Skin of body (tissue), 2 donors: Measurements from ENCODE around the gene CAPN2. TPM values are rescaled to one million over a fixed set of nuclear protein-coding genes. Genes with fewer than 3 reads are reported as not detected.
"Not testable (repeated sequence)": the region's sequence is repeated elsewhere in the genome, so short reads cannot be mapped to it uniquely, and the experiment has no call there.

Experiments used
- DNase-seq: peaks from one replicate; lab custom pipeline; 2025; lab: John Stamatoyannopoulos, UW
- total RNA-seq: library from RNA; depleted of rRNA; stranded (reverse); fragments of >200 nt; gene quantifications from one replicate; pipeline ENCODE4 v1.2.3, GENCODE V29; 2014

Gene CAPN2
- total RNA-seq, 1 donor from 2014 or later = 81.8 TPM

DNA sequence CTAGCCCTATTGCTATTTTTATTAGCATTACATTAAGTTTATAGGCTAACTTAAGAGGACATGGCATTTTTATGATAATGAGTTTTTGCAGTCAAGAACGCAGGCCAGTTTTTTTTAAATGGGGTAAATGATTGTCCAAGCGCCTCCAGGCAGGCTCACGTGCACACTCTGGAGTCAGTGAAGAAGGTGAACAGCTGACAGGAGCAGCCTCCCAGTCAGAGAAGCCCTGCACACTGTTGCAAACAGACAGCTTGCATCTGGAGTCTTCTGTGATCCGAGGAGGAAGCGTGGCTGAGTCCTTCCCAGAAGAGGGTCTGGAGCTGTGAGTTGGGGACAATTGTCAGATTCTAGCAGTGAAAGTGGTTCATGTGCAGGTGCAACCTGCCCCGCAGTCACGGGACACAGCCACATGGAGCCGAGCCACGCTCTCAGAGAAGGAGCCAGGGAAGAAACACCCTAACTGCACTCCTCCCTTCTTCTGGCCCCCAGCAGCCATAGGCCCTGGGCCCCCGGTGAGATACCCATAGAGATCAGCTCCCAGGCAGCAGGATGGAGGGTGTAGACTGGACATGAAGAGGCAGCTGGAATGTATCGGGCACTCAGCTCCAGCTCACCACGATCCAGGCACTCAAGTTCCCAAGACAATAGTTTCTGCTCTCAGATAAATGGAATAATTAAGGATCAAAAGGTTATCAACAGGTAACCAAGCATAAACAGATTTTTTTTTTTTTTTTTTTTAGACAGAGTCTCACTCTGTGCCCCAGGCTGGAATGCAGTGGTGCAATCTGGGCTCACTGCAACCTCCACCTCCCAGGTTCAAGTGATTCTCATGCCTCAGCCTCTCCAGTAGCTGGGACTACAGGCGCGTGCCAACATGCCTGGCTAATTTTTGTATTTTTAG lies 26.4 kb downstream of the CAPN2 start:
- DNase-seq = no peak

GRCh38 chr1:223739366-223740037 lies 27.2 kb downstream of the CAPN2 start:
- peak; percentile 57 for DNase-seq

DNA sequence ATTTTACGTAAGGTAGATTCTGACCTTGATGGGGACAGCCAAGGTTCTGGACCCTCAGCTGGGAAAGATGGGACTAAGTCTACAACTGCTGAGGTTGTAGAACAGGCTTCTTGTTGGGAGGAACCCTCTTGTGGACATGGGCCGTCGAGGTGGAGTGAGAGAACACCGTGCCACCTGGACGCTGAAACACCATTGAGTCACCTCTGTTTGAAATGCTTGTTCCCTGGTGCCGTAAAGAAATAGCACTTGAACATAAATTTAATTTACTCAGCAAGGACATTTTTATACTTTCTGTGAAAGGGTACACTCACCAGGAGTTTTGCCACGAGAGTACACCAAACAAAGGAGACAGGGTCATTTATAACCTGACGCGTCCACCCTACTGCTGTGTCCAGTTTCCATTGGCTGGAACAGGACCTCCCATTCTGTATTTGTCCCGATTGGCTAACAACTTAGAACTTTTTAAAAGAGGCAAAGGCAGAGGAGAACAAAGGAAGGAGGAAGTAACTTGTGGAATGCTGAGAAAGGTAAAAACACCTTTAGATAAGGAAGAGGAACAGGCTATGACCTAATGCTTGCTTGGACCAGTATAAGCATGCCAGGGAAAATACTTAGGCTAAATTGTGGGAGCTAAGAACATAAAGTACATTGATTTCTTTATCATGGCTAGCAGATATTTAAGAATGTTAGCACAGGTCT lies 27.8 kb downstream of the CAPN2 start:
- not testable (repeated sequence) for DNase-seq

GRCh38 chr1:223741861-223742260 lies 29.5 kb downstream of the CAPN2 start:
- no peak for DNase-seq

DNA sequence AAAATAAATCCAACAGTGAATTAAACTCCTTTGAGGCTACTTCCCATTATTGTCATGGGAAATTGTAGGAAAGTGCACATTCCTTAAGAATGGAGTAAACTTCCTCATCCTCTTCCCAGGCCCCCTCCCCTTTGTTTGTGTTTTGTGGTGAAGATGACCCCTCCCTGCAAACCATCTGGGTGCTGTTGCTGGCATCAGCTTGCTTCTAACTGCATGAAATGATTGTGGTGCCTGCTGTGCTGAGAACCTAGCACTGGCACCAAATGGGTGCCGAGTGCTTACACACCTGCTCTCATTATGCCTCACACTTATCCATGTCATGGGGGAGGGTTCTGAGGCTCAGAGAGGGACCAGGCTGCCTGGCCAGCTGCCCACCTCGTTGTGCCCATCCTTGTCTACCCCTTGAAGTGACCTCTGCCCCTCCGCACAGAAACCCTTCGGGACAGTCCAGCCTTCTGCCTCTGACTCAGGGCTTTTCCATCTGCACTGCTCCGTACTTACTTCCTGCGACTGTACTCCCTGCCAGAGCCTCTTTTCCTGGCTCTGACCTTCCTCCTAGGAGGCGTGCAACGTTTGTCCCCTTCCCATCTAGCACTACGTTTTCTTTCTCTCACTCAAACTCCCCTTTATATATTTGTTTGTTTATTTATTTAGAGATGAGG lies 30.6 kb downstream of the CAPN2 start:
- DNase-seq = no peak

DNA sequence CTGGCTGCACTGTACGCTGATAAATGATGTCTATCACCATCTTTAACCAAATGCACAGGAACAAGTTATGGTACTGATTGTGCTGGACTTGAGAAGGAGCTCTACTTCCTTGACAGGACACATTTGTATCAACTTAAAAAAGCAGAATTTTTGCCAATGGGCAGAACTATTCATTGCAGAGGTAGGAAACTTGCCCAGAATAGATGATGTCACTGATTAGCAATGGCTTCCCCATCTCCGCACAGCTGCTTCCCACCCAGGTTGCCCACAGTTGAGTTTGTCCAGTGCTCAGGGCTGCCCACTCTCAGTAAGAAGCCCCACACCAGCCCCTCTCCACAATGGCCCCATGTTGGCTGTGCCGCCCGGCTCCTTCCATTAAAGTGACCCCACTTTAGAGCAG lies 33.4 kb downstream of the CAPN2 start:
- no peak for DNase-seq

- DNase-seq = no peak
Observed at GRCh38 chr1:223747838-223748335, 35.5 kb downstream of the CAPN2 start.

GRCh38 chr1:223748405-223748772 lies 36.0 kb downstream of the CAPN2 start:
- no peak for DNase-seq

DNA sequence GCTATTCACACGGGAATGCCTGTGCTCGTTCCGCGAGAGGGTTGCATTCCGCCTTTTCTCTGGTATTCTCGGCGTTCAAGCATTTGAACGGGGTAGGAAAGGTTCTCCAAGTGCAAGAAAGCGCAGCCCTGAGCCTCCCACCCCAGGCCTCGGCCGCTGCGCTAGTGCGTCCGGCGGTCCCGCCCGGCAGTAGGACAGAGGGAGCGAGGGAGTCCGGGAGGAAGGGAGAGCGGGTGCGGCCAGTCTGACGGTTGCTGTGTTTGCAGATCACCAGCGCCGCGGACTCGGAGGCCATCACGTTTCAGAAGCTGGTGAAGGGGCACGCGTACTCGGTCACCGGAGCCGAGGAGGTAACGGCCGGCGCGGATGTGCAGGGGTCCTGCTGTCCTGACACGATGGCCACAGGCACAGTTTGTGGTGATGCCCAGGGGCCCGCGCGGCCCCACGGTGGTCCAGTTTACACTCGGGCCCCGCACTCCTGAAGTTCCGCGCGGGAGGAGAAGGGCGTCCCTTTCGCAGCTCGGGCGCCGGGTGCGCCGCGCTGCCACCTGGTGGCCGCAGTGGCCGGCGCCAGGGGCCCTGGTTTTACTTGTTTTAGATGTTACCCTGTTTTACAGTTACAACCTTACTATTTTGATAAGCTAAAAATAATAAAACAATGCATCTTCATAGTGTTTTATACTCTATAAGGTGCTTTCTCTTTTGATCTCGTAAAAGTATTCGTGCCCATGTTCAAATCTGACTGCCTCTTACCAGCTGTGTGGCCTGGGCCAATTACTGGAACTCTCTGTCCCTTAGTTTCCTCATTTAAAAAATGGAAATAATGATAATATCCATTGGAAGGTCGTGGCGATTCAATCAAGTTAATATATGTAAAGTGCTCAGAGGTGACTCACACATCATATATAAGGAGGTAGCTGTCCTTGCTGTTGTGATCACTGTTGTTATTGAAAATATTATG lies 36.7 kb downstream of the CAPN2 start:
- peak; percentile 56 for DNase-seq

DNA sequence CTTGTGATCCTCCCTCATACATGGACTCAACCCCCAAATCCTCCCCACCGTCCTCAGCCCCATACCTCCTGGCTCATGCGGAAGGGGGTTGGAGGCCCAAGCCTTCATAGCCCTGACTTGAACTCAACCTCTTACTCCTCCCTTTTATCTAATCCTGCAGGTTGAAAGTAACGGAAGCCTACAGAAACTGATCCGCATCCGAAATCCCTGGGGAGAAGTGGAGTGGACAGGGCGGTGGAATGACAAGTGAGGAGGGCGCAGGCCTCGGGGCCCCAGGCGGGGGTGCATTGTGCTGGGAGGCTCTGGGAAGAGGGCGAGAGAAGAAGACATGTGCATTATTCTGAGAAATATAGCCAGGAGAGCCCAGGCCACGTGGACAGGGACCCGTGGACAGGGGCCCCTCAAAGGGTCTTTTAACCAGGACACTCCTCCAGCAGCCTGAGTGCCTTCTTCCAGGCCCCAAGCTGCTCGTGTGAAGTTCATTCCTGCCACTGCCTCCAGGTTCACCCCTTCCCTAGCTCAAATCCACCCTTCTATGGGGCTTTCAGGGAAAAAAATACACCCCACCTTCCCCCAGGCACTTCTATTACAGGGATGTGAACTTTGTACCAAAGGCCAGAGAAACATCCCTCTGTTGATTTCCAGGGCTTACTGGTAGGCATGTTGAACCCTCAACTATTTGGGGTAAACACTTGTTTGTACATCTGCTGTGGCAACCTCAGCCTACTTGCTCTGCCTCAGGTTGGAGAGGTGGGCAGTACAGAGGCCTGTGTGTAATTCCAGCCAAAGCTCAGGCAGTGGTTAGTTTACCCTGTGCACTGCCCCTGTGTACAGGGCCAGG lies 38.6 kb downstream of the CAPN2 start:
- no peak for DNase-seq

GRCh38 chr1:223751696-223752095 lies 39.4 kb downstream of the CAPN2 start:
- peak; percentile 18 for DNase-seq

- DNase-seq = no peak
Observed at GRCh38 chr1:223752721-223753515, 40.6 kb downstream of the CAPN2 start.

DNA sequence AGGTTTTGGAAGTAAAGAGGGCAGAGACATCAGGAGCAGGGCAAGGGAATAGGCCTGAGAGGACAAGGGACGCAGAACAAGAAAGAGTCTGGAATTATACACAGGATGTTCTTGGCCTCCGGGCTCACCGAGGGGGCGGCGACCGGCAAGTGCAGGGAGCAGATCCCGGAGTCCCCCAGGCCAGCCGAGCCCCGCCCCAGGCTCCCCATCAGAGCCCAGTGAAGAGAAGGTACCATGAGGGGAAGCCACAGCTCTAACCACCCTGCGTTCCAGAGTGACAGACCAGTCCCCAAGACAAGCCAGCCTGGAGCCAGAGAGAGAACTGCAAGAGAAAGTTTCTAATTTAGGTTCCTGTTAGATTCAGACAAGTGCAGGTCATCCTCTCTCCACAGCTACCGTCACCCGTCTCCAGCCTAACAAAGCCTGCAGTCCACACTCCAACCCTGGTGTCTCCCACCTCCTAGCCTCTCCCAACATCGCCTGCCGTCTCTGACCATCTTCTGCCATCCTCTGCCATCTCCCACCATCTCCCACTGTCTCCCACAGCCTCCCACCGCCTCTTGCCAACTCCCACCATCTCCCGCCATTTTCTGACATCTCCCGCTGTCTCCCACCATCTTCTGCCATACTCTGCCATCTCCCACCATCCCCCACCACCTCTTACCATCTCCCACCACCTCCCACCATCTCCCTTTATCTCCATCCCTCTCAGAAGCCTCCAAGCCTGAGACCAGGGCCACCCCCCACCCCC lies 42.5 kb downstream of the CAPN2 start:
- no peak for DNase-seq

GRCh38 chr1:223755432-223755792 lies 43.1 kb downstream of the CAPN2 start:
- no peak for DNase-seq

DNA sequence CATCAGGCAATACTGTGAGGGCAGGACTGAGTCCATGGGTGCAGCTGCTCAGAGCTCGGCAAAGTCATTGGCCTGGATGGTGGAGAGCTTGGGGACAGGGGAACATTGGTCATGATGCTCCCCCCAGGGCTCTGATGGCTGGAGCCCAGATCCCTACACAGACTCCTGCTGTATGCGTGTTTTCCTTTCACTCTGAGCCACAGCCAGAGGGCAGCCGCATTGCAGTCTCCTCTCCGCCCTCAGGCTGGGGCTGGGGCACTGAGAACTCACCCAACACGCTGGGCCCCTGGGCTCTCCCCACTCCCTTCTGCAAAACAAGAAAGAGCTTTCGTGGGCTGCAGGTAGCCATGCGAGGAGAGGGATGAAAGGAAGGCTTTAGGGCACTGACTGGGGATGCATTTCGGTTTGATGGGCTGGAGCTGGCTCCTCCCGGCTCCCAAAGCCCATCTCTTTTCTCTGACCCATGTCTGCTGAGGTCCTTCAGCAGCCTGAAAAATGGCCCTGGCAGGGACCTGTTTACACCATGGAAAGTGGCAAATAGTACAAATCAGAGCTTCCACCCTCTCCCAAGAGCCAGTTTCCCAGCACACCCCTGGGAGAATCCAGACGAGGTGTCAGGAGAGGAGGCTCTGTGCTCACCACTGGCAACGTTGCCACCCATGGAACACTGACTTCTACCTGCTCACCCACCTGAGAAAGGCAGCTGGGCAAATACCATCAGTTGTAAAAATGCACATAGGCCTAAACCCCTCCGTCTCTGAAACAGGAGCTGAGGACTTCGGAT lies 43.8 kb downstream of the CAPN2 start:
- DNase-seq = no peak

- no peak for DNase-seq
Observed at GRCh38 chr1:223756806-223757700, 44.7 kb downstream of the CAPN2 start.
